Hematopoietic multipotent progenitor cell treated with erythropoietin and hydrocortisone succinate and interleukin-3 and kit ligand, for 4 days (in vitro differentiated cells): ENCODE results near the gene COX8A.
"Not testable (repeated sequence)": the region's sequence is repeated elsewhere in the genome, so short reads cannot be mapped to it uniquely, and the experiment has no call there.

Experiments used
- DNase-seq: peaks from one replicate; pipeline ENCODE4 v3.0.0-alpha.2; 2015

COX8A gene, protein sequence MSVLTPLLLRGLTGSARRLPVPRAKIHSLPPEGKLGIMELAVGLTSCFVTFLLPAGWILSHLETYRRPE

DNA sequence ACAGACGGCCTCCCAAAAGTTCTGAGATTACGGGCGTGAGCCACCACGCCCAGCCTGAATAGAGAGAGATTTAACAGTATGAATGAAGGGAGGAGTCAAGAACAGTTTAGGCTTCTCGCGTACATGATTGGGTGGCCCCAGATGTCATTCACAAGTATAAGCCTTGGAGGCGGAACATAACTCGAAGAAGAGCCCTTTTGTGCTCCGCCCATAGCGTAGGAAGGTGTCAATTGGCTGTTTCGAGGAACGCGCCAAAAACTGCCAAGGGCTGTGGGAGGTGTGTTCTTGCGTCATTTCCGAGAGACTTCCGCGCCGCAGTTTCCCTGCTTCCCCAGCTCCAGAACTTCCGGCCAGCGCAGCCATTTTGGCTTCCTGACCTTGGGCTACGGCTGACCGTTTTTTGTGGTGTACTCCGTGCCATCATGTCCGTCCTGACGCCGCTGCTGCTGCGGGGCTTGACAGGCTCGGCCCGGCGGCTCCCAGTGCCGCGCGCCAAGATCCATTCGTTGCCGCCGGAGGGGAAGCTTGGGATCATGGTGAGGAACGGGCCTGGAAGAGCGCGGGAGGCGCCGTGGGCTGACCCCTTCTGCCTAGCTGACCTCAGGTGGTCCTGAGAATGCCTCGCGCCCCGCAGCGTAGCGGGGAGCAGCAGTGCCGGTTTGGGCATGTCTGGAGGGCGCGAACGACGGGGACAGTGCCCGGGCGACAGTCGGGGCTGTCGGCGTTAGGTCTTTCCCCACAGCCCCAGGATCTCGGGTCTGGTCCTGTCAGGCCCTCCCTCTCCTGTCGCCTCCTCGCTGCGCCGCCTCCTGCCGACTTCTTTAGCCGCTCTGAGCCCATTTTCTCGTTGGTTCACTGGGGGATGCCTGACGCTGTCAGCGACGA is at the start of gene COX8A:
Gene COX8A (plus strand): TSS at position 362 of the 885 bp plus-strand sequence. CDS start 61 bp downstream, at position 423.
- DNase-seq = peak; percentile 100

DNA sequence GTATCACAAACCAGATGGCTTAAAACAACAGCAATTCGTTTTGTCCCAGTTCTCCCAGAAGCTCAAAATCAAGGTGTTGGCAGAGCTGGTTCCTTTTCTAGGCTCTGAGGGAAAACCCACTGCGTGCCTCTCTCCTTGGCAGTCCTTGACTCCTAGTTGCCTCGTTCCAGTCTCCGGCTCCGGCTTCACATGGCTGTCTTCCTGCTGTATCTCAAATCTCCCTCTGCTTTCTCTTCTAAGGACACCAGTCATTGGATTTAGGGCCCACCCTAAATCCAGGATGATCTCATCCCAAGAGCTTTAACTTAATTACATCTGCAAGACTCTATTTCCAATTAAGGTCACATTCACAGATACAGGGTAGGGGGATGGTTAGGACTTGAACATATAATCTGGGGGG is 44.8 kb upstream of the COX8A start:
- no peak for DNase-seq

DNA sequence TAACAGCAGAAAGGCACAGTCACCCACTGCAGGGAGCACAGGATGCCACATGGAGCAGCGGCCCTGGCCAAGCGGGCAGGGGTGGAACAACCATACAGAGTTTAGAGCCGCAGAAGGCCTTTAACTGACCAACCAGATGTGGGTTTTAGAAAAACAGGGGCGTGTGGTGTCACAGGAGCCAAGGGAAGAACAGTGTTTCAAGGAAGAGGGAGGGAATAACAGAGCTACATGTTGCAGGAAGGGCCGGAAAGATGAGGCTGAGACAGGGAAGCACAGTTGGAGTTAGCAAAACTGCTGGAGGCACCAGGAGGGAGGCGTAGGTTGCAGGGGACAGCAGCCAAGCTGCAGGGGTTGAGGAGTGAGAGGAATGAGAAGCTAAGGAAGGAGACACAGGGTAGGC is 43.4 kb upstream of the COX8A start:
- no peak for DNase-seq

DNA sequence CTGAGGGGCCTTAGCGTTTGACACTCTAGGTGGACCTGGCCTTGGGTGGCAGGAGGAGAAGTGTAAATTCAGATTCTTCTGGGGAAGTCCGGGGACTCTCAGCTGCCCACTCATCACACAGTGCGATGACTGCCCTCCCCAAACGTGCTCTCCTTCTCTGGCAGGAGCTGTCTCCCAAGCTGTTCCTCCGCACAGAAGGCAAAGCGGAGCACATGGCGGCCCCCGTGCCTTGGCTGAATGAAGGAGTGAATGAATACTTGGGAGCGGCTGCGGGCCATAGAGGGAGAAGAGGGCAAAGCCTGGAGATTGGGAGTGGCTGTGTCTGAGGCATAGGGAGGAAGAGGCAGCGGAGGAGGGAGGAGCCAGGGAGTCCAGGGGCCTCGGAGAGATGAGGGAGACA is 42.5 kb upstream of the COX8A start:
- DNase-seq = no peak

DNA sequence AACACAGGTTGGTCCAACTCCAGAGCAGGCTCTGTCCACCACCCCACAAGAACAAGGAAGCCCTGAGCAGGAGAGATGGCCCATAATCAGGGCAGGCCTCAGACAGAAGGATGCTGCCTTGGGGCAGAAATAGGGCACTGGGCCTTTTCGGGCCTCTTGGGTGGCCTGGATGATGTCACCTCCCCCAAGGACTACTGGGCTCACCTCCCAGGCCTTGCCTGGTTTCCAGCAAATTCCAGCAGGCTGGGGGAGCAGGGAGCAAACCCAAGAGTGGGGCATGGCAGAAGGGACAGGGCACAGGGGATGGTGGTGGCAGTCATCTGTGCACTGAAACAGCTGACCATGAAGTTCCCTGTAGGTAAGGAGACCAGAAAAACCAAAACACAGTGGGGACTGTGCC is 41.0 kb upstream of the COX8A start:
- no peak for DNase-seq

DNA sequence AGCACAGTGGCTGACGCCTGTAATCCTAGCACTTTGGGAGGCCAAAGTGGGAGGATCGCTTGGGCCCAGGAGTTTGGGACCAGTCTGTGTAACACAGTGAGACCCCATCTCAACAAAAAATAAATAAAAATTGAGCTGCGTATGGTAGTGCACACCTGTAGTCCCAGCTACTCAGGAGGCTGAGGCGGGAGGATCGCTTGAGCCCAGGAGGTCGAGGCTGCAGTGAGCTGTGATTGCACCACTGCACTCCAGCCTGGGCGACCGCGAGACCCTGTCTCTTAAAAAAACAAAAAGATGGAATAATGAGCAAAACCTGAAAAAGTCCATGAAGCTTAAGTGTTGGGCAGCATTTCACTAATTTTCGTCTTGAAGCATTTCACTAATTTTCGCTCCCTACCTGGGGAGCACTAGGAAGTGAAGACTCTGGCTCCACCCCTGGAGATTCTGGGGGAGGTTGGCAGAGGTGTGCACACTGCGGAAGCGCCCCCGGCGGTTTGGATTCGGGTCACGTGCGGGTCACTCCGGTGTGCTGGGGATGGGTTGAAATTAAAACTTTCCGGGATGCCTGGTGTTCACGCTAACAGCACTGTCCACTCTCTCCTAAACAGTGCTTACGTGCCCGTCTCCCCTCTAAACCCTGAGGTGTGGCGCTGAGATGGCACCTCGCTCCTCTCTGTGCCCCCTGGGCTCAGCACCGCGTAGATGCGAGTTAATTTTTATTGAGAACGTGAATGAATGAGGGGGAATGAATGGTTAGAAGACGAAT is 36.5 kb upstream of the COX8A start:
- peak; percentile 60 for DNase-seq

DNA sequence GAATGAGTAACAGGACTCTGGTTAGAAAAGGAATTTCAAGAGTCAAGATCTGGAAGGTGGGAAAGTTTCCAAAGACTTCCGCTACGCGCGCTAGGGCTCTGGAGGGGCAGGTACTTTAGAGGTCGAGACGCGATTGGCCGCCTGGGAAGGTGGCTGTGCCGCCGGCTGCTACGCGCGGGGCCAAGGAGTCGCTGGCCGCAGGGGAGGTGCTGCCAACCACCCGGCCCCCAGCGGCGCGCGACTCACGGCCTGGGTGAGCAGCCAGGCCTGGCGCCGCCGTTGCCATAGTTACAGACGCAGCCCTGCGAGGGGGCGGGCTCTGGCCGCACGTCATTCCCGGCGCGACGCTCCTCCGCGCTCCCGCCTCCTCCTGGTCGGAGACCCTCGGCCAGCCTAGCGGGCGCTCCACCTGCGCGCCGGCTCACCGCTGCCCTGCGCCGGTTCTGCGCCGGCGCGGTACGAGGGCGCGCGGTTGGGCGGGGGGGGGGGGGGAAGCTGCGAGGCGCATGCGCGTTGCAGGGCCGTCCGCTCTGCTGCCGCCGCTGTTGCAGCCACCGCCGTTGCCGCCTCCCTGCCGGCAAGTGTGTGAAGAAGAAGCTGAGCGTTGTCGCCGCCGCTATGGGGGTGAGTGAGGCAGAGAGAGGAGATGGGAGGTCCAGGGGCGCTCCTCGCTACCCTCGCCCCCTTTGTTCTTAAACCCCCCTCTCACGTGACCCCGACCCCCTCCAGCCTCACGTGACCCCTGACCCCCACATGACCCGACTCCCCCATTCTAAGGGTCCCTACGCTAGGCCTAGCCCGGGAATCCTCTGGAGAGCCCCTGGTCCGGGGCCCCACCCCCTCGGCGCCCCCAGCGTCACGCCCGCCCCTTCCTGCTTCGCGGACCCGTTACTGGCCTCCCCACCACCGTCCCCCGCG is 35.7 kb upstream of the COX8A start, which contains the start of gene NAA40:
Gene NAA40 (plus strand): TSS at position 524 of the 918 bp plus-strand sequence. CDS start 95 bp downstream, at position 619.
- peak; percentile 99 for DNase-seq

DNA sequence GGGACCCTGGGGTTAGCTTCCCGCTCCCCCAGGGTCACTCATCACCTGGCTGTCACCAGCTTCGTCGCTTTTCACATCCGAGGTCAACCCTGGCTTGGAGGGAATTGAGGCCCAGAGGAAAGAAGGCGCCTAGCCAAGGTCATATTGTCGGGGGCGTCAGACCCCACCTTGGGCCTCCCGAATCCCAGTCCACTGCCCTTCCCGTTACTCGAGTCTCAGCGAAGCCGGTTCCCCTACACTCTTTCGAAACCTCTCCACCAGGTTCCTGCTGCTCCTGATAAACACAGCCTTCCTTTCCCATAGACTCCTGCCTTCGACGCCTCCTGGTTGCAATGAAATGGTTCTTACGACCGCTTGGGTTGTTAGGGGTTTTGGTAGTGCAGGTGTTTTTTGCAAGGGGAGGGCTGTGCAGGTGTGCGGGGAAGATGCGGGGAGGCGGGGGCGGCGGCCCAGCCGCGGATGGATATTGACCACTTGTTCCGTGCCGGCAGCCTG is 35.0 kb upstream of the COX8A start:
- DNase-seq = no peak

DNA sequence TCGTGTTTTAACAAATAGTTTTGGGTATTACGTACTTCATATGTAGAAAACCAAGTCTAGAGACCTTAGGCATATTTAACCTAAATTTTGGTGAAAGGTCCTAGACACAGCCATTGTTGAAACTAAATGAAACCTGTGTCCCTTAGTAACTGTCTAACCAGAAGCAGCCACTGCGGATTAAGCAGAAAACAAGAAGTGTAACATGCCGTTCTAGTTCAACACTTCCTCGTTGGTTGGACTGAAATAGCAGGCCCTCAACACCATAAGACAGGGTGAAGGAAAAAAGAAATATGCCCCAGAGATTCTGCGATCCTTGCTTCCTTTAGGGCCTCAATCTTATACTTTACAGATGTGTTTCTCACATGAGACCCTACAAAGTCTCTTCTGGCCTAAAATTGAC is 33.6 kb upstream of the COX8A start:
- DNase-seq = peak; percentile 60

DNA sequence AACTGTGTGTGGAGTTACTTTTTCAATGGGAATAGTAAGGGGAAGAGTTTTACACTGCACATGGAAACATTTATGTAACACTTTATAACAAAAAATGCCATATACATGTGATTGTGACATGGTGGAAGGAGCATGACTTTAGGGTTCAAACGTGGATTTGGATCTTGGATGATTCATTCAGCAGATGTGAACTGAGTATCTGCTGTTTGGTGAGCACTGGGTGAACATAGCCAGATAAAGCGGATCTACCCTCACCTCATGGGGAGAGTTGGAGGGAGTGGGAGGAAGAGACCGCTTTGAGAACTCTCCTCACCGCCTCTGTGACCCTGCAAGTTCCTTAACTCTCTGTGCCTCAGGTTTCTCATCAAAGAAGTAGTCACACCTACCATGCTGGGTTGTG is 32.5 kb upstream of the COX8A start:
- DNase-seq = no peak

DNA sequence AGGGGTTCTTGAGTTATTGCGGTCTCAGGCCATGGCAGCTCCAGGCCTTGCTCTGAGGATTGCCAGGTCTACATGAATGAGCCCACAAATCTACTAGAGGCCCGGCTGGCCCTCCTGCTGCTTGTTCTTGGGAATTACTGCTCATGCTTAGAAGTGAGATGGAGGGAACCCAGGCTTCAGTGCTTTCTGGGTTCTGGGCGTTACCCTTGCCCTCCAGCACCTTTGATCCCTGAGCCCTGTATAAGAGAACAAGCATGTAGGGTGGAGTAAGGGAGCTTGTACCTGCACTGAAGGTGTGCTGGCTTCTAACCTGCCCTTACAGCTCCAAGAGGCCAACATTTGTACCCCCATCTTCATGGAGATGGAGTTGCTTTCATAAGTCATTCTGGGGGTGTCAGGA is 31.6 kb upstream of the COX8A start:
- no peak for DNase-seq

DNA sequence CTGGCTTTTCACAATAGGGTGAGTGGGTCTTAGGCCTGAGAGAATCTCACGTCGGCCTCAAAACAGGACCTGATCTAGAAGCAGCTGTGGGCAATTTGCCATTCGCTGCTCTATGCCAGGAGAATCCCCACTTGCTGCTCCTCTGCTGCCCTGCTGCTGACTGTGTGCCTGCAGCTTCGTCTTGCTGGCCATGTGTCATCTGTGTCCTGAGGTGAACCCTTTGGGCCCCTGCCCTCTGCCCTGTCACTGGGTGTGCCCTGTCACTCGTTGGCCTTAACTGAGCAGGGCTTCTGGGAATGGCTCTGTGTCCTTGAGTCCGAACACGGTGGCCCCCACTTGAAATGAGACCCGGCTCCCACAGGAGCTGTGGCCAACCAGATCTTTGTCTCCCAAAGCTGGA is 29.4 kb upstream of the COX8A start:
- DNase-seq = peak; percentile 30

DNA sequence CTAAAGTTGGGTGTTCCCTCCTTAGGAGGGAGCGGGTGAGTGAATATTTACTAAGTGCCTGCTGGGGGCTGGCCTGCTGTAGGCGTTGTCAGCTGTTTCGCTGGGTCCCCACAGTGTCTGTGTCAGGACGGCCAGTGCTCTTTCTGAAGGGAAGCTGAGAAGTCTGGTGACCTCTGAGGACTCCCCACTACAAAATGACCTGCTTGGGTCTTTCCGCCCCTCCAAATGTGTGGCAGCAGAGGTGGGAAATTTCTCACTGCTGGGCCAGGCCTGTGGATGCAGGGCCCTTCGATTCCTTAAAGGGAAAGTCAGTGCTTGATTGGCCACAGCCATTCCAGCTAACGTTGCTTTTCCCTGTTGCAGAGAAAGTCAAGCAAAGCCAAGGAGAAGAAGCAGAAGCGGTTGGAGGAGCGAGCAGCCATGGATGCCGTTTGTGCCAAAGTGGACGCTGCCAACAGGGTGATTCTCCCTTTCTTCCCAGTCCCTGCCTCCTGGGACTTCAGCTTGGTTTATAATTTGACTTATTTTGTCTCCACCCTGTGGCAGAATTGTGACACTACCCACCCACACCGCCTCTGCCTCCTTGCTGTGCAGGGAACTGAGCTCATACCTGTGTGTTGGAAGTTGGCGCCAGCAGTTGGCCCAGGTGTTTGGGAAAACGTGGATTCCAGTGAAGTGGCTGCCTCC is 28.8 kb upstream of the COX8A start:
- DNase-seq = peak; percentile 77

DNA sequence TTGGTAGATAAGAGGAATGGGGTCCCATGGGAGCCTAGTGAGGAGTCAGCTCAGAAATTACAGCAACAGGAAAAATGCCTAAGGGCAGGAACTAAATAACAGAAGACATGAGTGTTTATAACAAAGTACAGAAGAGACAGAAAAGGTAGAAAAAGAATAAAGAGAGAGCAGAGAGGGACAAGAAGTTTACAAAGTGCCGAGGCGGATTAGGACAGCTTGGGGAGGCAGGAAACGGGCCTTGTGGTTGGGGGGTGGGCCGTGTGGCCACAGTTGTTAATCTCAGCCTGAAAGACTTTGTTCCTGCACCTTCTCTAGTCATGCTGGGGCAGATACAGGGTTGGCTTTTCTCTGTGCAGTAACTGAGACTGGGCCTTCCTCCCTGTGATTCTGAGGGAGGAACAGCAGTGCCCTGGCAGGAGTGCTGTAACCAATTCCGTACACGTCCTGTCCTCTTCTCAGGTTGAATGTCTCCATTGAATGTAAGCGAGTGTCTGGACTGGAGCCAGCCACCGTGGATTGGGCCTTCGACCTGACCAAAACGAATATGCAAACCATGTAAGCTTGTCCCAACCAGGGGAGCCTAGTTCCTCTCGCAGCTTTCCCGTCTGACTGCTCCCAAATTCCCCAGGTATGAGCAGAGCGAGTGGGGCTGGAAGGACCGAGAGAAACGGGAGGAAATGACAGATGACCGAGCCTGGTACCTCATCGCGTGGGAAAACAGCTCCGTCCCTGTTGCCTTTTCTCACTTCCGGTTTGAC is 22.5 kb upstream of the COX8A start:
- DNase-seq = peak; percentile 91

DNA sequence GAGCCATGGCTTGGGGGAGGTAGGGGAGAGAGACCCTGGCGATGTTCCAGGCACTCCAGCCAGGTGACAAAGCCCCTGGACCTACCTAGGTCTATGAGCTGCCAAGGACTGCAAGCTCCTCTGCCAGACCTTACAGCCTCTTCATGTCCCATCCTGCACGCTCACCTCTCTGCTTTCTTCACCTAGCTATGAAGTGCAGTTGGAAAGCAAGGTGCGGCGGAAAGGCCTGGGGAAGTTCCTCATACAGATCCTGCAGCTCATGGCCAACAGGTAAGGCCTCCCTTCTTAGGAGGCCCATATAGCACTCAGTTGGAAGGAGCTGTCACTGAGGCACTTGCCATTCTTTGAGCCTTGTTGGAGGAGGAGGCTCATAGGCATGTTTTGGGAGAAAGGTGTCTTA is 21.9 kb upstream of the COX8A start:
- no peak for DNase-seq

DNA sequence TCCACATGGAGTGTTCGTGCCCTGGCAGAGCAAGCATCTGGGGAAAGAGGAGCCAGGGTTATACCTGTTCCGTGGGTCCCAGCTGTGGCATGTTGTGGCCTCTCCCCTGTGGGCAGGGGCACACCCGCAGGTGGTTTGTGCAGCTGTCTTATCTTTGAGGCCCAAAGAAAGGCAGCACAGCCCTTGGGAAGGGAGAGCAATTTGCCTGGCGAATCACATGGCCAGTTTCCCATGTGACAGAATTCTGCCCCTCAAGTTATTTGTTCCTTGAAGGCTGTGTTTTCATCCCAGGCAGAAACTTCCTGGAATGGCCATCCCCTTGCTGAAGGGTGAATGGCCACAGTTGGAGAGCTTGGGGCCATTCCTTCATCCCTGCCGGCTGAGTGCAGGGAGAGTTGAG is 16.4 kb upstream of the COX8A start:
- DNase-seq = peak; percentile 68

DNA sequence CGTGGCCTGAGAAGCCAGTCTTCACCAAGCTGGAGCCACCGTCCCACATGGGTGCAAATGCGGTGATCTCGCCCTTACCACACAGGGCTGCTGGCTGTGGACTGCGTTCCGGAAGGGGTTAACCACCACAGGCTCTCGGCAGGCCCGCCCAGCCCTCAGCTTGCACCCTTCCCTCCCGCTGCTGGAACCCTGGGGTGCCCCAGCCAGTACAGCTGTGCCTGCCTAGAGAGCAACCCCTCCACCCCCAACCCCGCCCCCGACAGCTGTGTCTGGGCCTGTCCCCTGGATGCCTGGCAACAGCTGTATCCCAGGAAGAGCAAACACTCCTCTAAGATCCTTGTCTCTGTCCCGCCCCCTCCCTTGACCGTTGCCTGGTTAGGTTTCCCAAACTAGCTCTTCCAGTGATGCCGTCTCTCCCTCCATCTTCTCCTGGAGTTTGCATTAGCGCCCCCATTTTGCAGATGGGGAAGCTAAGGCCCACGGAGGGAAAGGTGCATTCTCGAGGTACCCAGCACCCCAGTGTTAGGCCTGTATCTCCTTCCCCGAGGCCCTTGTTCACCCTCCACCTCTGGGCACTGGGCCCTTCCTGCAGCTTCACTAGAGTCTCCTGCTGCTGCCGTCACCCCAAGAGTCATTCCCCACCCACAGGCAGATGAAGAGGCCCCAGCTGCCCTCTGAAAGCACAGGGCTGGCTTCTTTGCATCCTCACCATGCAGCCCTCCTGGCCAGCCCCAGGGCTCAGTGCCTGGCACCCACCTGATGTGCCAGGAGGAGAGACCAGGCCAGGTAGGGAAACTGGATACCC is 12.6 kb upstream of the COX8A start:
- DNase-seq = peak; percentile 52

DNA sequence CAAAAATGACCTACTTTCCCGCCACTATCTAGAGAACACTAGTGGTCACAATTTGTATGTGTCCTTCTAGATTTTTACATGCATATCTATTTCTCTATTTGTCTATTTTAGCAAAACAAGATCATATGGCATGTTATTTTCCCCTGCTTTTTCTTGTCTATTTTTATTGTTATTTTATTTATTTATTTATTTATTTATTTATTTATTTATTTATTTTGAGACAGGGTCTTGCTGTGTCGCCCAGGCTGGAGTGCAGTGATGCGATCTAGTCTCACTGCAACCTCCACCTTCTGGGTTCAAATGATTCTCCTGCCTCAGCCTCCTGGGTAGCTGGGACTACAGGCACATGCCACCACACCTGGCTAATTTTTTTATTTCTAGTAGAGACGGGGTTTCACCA is 10.5 kb upstream of the COX8A start:
- not testable (repeated sequence) for DNase-seq

DNA sequence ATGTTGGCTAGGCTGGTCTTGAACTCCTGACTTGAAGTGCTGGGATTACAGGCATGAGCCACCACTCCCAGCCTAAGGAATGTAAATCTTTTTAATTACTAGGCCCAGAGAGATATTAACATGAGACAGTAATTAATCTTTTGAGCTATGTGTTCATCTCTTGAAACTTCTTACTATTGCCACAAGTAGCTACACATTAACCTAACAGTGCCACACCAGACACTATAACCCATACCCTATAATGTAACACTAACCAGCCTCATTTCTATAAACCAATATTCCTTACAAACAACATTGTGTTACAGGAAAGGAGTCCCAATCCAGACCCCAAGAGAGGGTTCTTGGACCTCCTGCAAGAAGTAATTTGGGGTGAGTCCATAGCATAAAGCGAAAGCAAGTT is 8.0 kb upstream of the COX8A start:
- DNase-seq = no peak

DNA sequence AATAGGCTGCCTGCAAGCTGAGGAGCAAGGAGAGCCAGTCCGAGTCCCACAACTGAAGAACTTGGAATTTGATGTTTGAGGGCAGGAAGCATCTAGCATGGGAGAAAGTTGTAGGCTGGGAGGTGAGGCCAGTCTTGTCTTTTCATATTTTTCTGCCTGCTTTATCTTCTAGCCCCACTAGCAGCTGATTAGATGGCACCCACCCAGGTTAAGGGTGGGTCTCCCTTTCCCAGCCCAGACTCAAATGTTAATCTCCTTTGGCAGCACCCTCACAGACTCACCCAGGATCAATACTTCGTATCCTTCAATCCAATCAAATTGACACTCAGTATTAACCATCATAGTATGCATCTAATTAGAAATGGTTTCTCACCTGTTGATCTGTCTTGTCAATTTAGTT is 5.0 kb upstream of the COX8A start:
- DNase-seq = peak; percentile 30
